A549 (cell line): ENCODE results near the gene GNPAT. TPM values are rescaled to one million over a fixed set of nuclear protein-coding genes. Genes with fewer than 3 reads are reported as not detected.

Experiments used
- ATAC-seq, 2 experiments: fragments of 200-7000 bp in 1 of 2; fragments of >200 bp in 1 of 2; cut with Nextera tagmentation in 1 of 2; cut with Tn5 transposase in 1 of 2; 3 replicates each; pipeline versions ENCODE4 v1.8.0 to v1.9.1; 2018 to 2020; ENCODE audit warnings: mild to moderate bottlenecking in 1 of 2, moderate library complexity in 1 of 2
- CTCF ChIA-PET: fragments of 300-600 bp; sonication (Branson Sonifier 250); formaldehyde crosslinking; extraction: SDS; loops from one replicate; lab custom pipeline; 2021; ENCODE audit warnings: antibody characterized with exemption, inconsistent platforms; lab: Yijun Ruan, JAX
- POLR2A ChIA-PET: fragments of 350-600 bp; formaldehyde crosslinking; extraction: SDS; loops from one replicate; lab custom pipeline; 2021; ENCODE audit warnings: antibody characterized with exemption, inconsistent platforms; lab: Yijun Ruan, JAX
- DNase-seq, 2 experiments: peaks; one replicate each; pipeline versions ENCODE4 v3.0.0 to v3.0.0-alpha.2; 2011 to 2016; ENCODE audit warnings: low read depth in 1 of 2, low spot score in 1 of 2
- FAIRE-seq: peaks from 2 replicates; lab custom pipeline; 2011; peaks lifted over from hg19 to GRCh38; lab: Jason Lieb, UNC
- H3K27ac ChIP-seq, 2 experiments: fragments of >200 bp; sonication (Bioruptor Twin); formaldehyde crosslinking; 3 replicates each; pipeline ENCODE4 v1.5.1; 2016 to 2017
- H3K4me1 ChIP-seq: fragments of >200 bp; sonication (Bioruptor Twin); formaldehyde crosslinking; 3 replicates; pipeline ENCODE4 v1.6.1; 2016
- H3K4me2 ChIP-seq: fragments of >200 bp; sonication (Bioruptor Twin); formaldehyde crosslinking; 3 replicates; pipeline ENCODE4 v1.6.1; 2016
- H3K4me3 ChIP-seq: fragments of >200 bp; sonication (Bioruptor Twin); formaldehyde crosslinking; 3 replicates; pipeline ENCODE4 v1.5.1; 2016
- H3K9me3 ChIP-seq: fragments of >200 bp; sonication (Bioruptor Twin); formaldehyde crosslinking; 3 replicates; pipeline ENCODE4 v1.6.1; 2016
- BCL3 ChIP-seq: fragments of >200 bp; sonication (Bioruptor Twin); formaldehyde crosslinking; IDR thresholded peaks from 3 replicates; pipeline ENCODE4 v1.6.1; 2016
- BHLHE40 ChIP-seq: IDR thresholded peaks from 2 replicates; pipeline ENCODE4 v1.6.1; 2012; ENCODE audit warnings: low read depth, low read length, inconsistent platforms
- CBX2 ChIP-seq: fragments of 200-600 bp; sonication (generic); IDR thresholded peaks from 2 replicates; pipeline ENCODE4 v1.6.1; 2016; ENCODE audit warnings: low read depth, mild to moderate bottlenecking, borderline replicate concordance
- CHD4 ChIP-seq: fragments of 200-600 bp; sonication (generic); IDR thresholded peaks from 2 replicates; pipeline ENCODE4 v1.6.1; 2016; ENCODE audit warnings: antibody characterized with exemption, mild to moderate bottlenecking, borderline replicate concordance
- ELK1 ChIP-seq: fragments of 150-350 bp; IDR thresholded peaks from 2 replicates; pipeline ENCODE4 v1.6.1; 2014; ENCODE audit warnings: low read depth, mild to moderate bottlenecking, low read length
- ESRRA ChIP-seq: fragments of 150-350 bp; IDR thresholded peaks from 2 replicates; pipeline ENCODE4 v1.6.1; 2014; ENCODE audit warnings: mild to moderate bottlenecking, low read length, borderline replicate concordance
- FOSB ChIP-seq: fragments of 250-450 bp; sonication (Bioruptor Pico); IDR thresholded peaks from 2 replicates; pipeline ENCODE4 v1.5.0; 2020; ENCODE audit warnings: mild to moderate bottlenecking, moderate library complexity
- FOSL2 ChIP-seq, 2 experiments: fragments of 450-650 bp in 1 of 2; fragments of >200 bp in 1 of 2; sonication (Bioruptor Twin) in 1 of 2; formaldehyde crosslinking; IDR thresholded peaks; 2 replicates each; pipeline versions ENCODE4 v1.5.0 to v1.6.1; 2016 to 2020; ENCODE audit warnings: mild to moderate bottlenecking in 1 of 2, moderate library complexity in 1 of 2
- HMGXB4 ChIP-seq: fragments of 250-450 bp; sonication (Bioruptor Pico); IDR thresholded peaks from 2 replicates; pipeline ENCODE4 v1.5.0; 2021; ENCODE audit warnings: mild to moderate bottlenecking, moderate library complexity, borderline replicate concordance
- HOXA7 ChIP-seq: fragments of 250-450 bp; sonication (Bioruptor Pico); IDR thresholded peaks from 2 replicates; pipeline ENCODE4 v1.5.0; 2020; ENCODE audit warnings: mild to moderate bottlenecking, moderate library complexity
- KDM1A ChIP-seq: fragments of 200-600 bp; sonication (generic); IDR thresholded peaks from 2 replicates; pipeline ENCODE4 v1.6.1; 2016; ENCODE audit warnings: low read depth, mild to moderate bottlenecking
- MAZ ChIP-seq: fragments of 150-350 bp; IDR thresholded peaks from 2 replicates; pipeline ENCODE4 v1.6.1; 2014; ENCODE audit warnings: antibody characterized with exemption, low read depth, low read length, borderline replicate concordance
- MYC ChIP-seq: IDR thresholded peaks from 2 replicates; pipeline ENCODE4 v1.6.1; 2012; ENCODE audit warnings: mild to moderate bottlenecking, inconsistent platforms, low read length, improper control_type of control experiment, borderline replicate concordance
- NPAS2 ChIP-seq: fragments of 250-450 bp; sonication (Bioruptor Pico); IDR thresholded peaks from 2 replicates; pipeline ENCODE4 v1.8.0; 2022; ENCODE audit warnings: mild to moderate bottlenecking, moderate library complexity, borderline replicate concordance
- NR3C1 ChIP-seq: fragments of >200 bp; sonication (Bioruptor Twin); formaldehyde crosslinking; IDR thresholded peaks from 3 replicates; pipeline ENCODE4 v1.6.1; 2017
- PBX3 ChIP-seq: IDR thresholded peaks from 2 replicates; pipeline ENCODE4 v1.6.1; 2012
- RARB ChIP-seq: fragments of 250-450 bp; sonication (Bioruptor Pico); IDR thresholded peaks from 2 replicates; pipeline ENCODE4 v1.8.0; 2021; ENCODE audit warnings: mild to moderate bottlenecking, moderate library complexity
- RFX5 ChIP-seq: fragments of 450-650 bp; IDR thresholded peaks from 2 replicates; pipeline ENCODE4 v1.7.1; 2014; ENCODE audit warnings: antibody characterized with exemption, mild to moderate bottlenecking, moderate library complexity
- RNF2 ChIP-seq: fragments of 200-600 bp; sonication (generic); IDR thresholded peaks from 2 replicates; pipeline ENCODE4 v1.6.1; 2016; ENCODE audit warnings: low read depth, mild to moderate bottlenecking, antibody characterized with exemption, moderate library complexity, borderline replicate concordance
- TFCP2L1 ChIP-seq: fragments of 250-450 bp; sonication (Bioruptor Pico); IDR thresholded peaks from 2 replicates; pipeline ENCODE4 v1.5.0; 2021; ENCODE audit warnings: mild to moderate bottlenecking
- ZFP36 ChIP-seq: fragments of 450-650 bp; IDR thresholded peaks from 2 replicates; pipeline ENCODE4 v1.6.1; 2014; ENCODE audit warnings: borderline replicate concordance; ENCODE audit not compliant: partially characterized antibody
- WGBS: methylation state at CpG from one replicate; pipeline ENCODE4 v1.1.6; 2017; ENCODE audit errors: missing lambda C conversion rate; 5-methylcytosine and 5-hydroxymethylcytosine counted together
- polyA plus RNA-seq, 4 experiments: library from polyadenylated mRNA; depleted of rRNA in 3 of 4; stranded (reverse); fragments of >200 nt; fragmentation: RNase III in 1 of 4; extraction: RNeasy Plus Mini Kit Qiagen cat#74134 plus additional on column Dnase treatment in 1 of 4; gene quantifications; 2 replicates in 3 of 4; 3 replicates in 1 of 4; pipeline ENCODE4 v1.2.3, GENCODE V29; 2011 to 2017
- TF ChIP-seq, protein P1 (sequence below): fragments of 450-650 bp; IDR thresholded peaks from 2 replicates; pipeline ENCODE4 v1.6.1; 2014; ENCODE audit warnings: antibody characterized with exemption

Gene GNPAT
- polyA plus RNA-seq, 2 of the 4 experiments (the other 2 are of a cell fraction) = 44.1 to 62.7 TPM

DNA sequence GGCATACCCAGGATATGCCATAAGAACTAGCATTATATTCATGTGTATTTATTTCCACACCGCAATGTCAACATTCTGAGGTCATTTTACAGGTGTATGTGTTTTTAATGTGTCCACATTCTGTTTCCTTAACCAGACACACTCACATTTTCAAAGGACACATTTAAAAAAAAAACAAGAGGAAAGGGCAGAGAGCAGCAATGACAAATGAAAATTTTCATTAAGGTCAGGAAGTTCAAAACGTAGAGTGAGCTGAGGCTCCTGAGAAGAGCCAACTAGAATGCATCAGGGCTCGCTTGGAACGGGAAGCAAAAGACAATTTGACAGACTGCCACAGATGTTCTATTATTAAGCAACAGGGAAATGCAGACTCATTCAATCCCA, 4.8 kb upstream of the GNPAT start:
- H3K9me3 ChIP-seq = no peaks in the 10 kb centered on the region
- WGBS = 89% methylated on average over 4 of the region's 4 CpGs
- H3K4me2 ChIP-seq = no peak overlapping the region
- peaks cover 18% of the 10 kb centered on the region for H3K4me1 ChIP-seq
- H3K27ac ChIP-seq = no peak overlapping the region
- ChIA-PET CTCF (interaction anchor here (0.7 to 0.9 kb wide), 2 partner anchors 17 to 25 kb away, joined by 3 to 4 read pairs; no protein-coding TSS in a partner anchor), POLR2A (no interaction called here)
- ATAC-seq (no peak), DNase-seq (no peak), FAIRE-seq (no peak)
- H3K4me3 ChIP-seq = no peak overlapping the region
- no peak for TF ChIP-seq CHD4
- no peak for TF ChIP-seq MYC
- TF ChIP-seq NR3C1 = no peak
- no peak for TF ChIP-seq RNF2
- no peak for TF ChIP-seq RARB (CRISPR knock-in tag)
- TF ChIP-seq PBX3 = no peak
- no peak for TF ChIP-seq BCL3
- TF ChIP-seq NPAS2 (CRISPR knock-in tag) = no peak
- TF ChIP-seq, protein P1, sequence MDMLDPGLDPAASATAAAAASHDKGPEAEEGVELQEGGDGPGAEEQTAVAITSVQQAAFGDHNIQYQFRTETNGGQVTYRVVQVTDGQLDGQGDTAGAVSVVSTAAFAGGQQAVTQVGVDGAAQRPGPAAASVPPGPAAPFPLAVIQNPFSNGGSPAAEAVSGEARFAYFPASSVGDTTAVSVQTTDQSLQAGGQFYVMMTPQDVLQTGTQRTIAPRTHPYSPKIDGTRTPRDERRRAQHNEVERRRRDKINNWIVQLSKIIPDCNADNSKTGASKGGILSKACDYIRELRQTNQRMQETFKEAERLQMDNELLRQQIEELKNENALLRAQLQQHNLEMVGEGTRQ = no peak
- no peak for TF ChIP-seq BHLHE40
- TF ChIP-seq RFX5 = no peak
- no peak for TF ChIP-seq HMGXB4

DNA sequence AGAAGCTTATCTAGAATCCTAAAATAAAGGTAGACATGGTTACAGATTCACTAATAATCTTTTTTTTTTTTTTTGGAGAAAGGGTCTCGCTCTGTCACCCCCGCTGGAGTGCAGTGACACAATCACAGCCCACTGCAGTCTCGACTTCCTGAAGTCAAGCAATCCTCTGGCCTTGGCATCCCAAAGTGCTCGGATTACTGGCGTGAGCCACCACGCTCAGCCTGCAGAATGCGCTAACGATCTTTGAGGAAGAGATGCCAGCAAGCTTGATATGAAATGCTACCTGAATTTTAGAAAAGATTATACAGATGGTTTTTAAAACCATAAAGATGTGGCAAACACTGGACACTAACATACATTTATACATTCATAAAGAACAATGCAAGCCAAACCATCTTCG, 4.1 kb upstream of the GNPAT start:
- Histone ChIP-seq H3K4me1 (peaks cover 18% of the 10 kb centered on the region), H3K27ac (no peak overlapping the region), H3K9me3 (no peaks in the 10 kb centered on the region), H3K4me3 (no peak overlapping the region), H3K4me2 (no peak overlapping the region)
- POLR2A ChIA-PET = no interaction called here
- DNase-seq = no peak
- WGBS = 96% methylated on average over 9 of the region's 9 CpGs
- FAIRE-seq = no peak
- ATAC-seq = no peak
- TF ChIP-seq MAZ = no peak
- TF ChIP-seq CBX2 = no peak
- no peak for TF ChIP-seq FOSL2 (IDR thresholded peaks at IDR 0.05)
- no peak for TF ChIP-seq FOSL2 (CRISPR knock-in tag; IDR thresholded peaks at IDR 0.05)
- no peak for TF ChIP-seq KDM1A
- no peak for TF ChIP-seq ESRRA
- no peak for TF ChIP-seq TFCP2L1
- TF ChIP-seq HOXA7 (CRISPR knock-in tag) = no peak
- CTCF ChIA-PET = interaction anchor here (0.7 kb wide), 1 partner anchor 18 kb away, joined by 3 read pairs; no protein-coding TSS in a partner anchor

DNA sequence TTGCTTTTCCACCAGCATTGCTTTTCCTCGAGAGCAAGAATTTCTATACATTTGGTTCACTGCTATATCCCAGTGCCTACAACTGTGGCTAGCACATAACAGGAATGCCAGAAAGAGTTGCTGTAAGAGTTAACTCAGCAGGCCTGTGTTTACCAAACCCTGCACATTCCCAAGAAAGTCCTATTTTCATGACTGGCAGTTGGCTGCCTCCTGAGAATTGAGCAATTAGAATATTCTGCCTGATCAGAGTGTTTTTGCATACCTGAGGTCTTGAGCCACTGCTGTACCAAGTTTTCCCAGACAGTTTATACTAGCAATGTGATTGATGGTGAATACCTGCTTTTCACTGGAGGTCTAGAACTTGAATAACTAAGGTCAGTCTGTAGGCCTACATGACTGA, 2.7 kb upstream of the GNPAT start:
- WGBS = 92% methylated on average over 1 of the region's 1 CpG
- Histone ChIP-seq H3K27ac (no peak overlapping the region), H3K9me3 (no peaks in the 10 kb centered on the region), H3K4me1 (peaks cover 25% of the 10 kb centered on the region), H3K4me3 (no peak overlapping the region), H3K4me2 (no peak overlapping the region)
- no peak for FAIRE-seq
- POLR2A ChIA-PET = no interaction called here
- no peak for DNase-seq
- TF ChIP-seq ESRRA = no peak
- TF ChIP-seq FOSB (CRISPR knock-in tag) = no peak
- no peak for TF ChIP-seq ZFP36
- TF ChIP-seq NPAS2 (CRISPR knock-in tag) = no peak
- TF ChIP-seq PBX3 = no peak
- no peak for TF ChIP-seq ELK1
- no peak for TF ChIP-seq RFX5
- CTCF ChIA-PET = interaction anchor here (0.6 kb wide), 1 partner anchor 8 kb away, joined by 4 read pairs; no protein-coding TSS in a partner anchor
- ATAC-seq = no peak
